ENCODE data around the gene SPAST.
A peak's percentile ranks its signal among the peaks of the same experiment; 100 is the strongest.
"Not testable (repeated sequence)": the region's sequence is repeated elsewhere in the genome, so short reads cannot be mapped to it uniquely, and the experiment has no call there.

Gene SPAST

DNA sequence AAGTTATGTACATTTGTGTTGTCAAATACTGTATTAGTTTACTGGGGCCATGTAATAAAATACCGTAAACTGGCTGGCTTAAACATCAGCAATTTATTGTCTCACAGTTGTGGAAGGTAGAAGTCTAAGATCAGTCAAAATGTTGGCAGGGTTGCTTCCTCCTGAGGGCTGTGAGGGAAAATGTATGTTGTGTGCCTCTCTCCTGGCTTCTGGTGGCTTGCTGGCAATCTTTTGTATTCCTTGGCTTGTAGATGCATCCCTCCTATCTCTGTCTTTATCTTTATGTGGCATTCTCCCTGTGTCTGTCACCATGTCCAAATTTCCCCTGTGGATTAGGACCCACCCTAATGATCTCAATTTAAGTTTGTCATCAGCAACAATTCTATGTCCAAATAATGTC, 65.3 kb downstream of the SPAST start:
- TF ChIP-seq, protein P1, sequence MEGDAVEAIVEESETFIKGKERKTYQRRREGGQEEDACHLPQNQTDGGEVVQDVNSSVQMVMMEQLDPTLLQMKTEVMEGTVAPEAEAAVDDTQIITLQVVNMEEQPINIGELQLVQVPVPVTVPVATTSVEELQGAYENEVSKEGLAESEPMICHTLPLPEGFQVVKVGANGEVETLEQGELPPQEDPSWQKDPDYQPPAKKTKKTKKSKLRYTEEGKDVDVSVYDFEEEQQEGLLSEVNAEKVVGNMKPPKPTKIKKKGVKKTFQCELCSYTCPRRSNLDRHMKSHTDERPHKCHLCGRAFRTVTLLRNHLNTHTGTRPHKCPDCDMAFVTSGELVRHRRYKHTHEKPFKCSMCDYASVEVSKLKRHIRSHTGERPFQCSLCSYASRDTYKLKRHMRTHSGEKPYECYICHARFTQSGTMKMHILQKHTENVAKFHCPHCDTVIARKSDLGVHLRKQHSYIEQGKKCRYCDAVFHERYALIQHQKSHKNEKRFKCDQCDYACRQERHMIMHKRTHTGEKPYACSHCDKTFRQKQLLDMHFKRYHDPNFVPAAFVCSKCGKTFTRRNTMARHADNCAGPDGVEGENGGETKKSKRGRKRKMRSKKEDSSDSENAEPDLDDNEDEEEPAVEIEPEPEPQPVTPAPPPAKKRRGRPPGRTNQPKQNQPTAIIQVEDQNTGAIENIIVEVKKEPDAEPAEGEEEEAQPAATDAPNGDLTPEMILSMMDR (IDR thresholded peaks at IDR 0.05; ENCODE audit: low read depth, low read length): no peak
- no peak overlapping the region for H3K4me3 ChIP-seq (replicated peaks in 1 of 2; ENCODE audit: low read depth in 2 of 2, low read length in 2 of 2)
- DNase-seq (ENCODE audit: low read depth in 2 of 2): no peak

DNA sequence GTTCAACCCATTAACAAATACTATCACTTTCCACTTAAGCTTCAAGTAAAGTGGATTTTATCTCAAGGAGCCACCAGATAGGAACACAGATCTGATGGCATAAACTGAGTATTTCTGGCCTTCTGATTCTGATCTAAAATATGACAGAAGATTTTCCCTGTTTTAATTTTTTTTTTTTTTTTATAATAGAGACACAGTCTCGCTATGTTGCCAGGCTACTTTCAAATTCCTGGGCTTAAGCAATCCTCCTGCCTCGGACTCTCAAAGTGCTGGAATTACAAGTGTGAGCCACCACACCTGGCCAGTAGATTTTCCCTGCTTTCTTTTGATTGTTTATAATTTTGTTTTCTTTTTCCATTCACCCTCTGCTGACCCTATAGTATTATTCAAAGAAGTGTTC, 65.7 kb downstream of the SPAST start:
- TF ChIP-seq, protein P1 (IDR thresholded peaks at IDR 0.05; ENCODE audit: low read depth, low read length): no peak
- no peak overlapping the region for H3K4me3 ChIP-seq (replicated peaks in 1 of 2; ENCODE audit: low read depth in 2 of 2, low read length in 2 of 2)
- no peak for DNase-seq (ENCODE audit: low read depth in 2 of 2)

DNA sequence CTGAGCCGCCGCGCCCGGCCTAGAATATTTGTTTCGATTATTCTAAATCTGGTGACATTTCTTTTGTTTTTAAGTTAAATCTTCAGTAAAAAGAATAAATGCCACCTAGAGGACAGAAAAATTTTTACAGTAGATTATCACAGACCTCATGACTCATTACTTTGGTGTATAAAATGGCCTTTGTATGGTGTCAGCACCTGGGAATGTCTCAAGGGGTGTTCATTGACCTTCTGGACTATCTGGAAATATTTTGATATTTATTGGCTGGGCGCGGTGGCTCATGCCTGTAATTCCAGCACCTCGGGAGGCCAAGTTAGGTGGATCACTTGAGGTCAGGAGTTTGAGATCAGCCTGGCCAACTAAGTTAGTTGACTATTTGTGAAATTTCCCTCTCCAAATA, 72.1 kb downstream of the SPAST start:
- DNase-seq (ENCODE audit: low read depth in 2 of 2): peak; percentile 67 to 87
- no peak overlapping the region for H3K4me3 ChIP-seq (replicated peaks in 1 of 2; ENCODE audit: low read depth in 2 of 2, low read length in 2 of 2)

DNA sequence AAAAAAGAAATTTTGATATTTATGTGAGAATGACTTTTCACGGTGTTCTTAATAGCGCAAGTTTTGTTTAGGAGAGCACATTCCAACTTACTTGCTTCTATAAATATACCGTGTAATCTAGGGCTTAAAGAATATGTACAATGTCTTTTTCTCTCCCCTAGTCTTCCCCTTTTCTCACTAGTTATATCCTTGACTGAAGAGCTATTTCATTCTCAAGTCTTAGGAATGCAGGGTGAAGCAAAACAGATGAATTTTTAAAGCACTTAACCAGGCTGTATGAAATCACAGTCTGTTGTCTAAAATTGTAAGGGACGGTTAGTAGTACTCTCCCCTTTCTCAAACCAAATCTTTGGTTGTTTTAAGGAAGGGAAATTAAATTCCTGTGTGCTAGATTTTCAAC, 72.7 kb downstream of the SPAST start:
- TF ChIP-seq, protein P1 (IDR thresholded peaks at IDR 0.05; ENCODE audit: low read depth, low read length): no peak
- peak in 1 of 2 donors; percentile 10 for DNase-seq (ENCODE audit: low read depth in 2 of 2)
- H3K4me3 ChIP-seq (replicated peaks in 1 of 2; ENCODE audit: low read depth in 2 of 2, low read length in 2 of 2): no peak overlapping the region

More for the DNA sequence above, 72.1 kb downstream of the SPAST start:
- TF ChIP-seq, protein P1 (IDR thresholded peaks at IDR 0.05; ENCODE audit: low read depth, low read length): peak; percentile 20

DNA sequence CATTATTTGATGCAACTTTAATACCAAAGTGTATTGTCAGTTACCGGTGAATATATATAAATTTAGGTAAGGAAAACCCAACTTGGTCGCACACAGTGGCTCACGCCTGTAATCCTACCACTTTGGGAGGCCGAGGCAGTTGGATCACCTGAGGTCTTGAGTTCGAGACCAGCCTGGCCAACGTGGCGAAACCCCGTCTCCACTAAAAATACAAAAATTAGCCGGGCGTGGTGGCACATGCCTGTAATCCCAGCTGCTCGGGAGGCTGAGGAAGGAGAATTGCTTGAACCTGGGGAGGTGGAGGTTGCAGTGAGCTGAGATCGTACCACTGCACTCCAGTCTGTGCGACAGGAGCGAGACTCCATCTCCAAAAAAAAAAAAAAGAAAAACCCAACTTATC, 88.2 kb downstream of the SPAST start:
- not testable (repeated sequence) for DNase-seq (ENCODE audit: low read depth in 2 of 2); H3K4me3 ChIP-seq (replicated peaks in 1 of 2; ENCODE audit: low read depth in 2 of 2, low read length in 2 of 2)

DNA sequence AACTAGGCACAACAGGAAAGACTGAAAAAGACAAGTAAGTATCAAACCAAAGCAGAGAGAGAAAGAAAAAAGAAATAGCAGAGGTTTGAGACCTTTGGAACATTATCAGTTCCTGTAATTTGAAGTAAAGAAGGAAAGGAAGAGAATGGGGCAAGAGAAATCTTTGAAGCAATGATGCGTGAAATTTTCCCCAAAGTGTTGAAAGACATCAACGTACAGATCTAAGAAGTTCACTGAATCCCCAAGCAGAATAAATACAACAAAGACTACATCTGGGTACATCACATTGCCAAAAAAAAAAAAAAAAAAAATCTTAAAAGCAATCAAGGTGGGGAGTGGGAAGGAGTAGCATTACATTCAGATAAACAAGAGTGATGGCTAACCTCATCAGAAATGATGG, 96.3 kb downstream of the SPAST start:
- DNase-seq (ENCODE audit: low read depth in 2 of 2): no peak
- TF ChIP-seq, protein P1 (IDR thresholded peaks at IDR 0.05; ENCODE audit: low read depth, low read length): no peak
- H3K4me3 ChIP-seq (replicated peaks in 1 of 2; ENCODE audit: low read depth in 2 of 2, low read length in 2 of 2): no peak overlapping the region

DNA sequence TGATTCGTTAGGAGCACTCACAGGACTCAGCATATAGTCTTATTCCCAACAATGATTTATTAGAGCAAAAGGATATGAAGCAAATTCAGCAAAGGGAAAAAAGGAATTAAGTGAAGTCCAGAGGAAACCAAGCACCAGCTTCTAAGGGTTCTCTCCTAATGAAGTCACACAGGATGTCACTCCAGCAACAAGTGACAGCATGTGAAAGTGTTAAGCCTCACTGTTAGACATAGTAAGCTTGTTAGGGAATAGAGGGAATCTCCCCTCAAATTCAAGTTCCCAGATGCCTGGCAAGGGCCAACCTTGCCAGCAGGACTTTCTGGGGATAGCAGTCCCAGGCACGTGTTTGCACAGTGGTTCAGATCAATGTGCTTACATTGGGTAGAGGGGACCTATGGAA, 97.9 kb downstream of the SPAST start:
- TF ChIP-seq, protein P1 (IDR thresholded peaks at IDR 0.05; ENCODE audit: low read depth, low read length): no peak
- DNase-seq (ENCODE audit: low read depth in 2 of 2): no peak
- no peak overlapping the region for H3K4me3 ChIP-seq (replicated peaks in 1 of 2; ENCODE audit: low read depth in 2 of 2, low read length in 2 of 2)

DNA sequence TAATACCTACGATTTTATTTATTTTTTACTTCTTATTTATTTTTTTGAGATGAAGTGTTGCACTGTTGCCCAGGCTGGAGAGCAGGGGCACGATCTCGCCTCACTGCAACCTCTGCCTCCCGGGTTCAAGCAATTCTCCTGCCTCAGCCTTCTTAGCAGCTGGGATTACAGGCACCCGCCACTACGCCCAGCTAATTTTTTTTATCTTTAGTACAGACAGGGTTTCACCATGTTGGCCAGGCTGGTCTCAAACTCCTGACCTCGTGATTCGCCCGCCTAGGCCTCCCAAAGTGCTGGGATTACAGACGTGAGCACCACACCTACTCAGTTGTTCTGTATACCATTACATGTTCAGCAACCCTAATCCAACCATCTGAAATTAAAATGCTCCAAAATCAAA, 100.9 kb downstream of the SPAST start:
- not testable (repeated sequence) for DNase-seq (ENCODE audit: low read depth in 2 of 2); H3K4me3 ChIP-seq (replicated peaks in 1 of 2; ENCODE audit: low read depth in 2 of 2, low read length in 2 of 2)

DNA sequence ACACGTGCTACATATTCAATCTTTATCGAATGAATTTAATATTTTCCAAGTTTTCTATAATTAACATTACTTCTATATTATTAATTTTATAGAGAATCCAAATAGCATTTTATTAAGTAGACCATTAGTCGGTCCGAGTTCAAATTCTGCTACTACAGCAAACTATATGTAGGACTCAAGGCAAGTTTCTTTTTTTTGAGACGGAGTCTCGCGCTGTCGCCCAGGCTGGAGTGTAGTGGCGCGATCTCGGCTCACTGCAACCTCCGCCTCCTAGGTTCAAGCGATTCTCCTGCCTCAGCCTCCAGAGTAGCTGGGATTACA, 101.6 kb downstream of the SPAST start:
- peak in 1 of 2 donors; percentile 26 for DNase-seq (ENCODE audit: low read depth in 2 of 2)
- peak overlapping the region; percentile 74 to 81 for H3K4me3 ChIP-seq (replicated peaks in 1 of 2; ENCODE audit: low read depth in 2 of 2, low read length in 2 of 2)
